ENCODE data around the gene STARD13.
"Not testable (repeated sequence)": the region's sequence is repeated elsewhere in the genome, so short reads cannot be mapped to it uniquely, and the experiment has no call there.

STARD13 gene

GRCh38 chr13:33244907-33245287, 40.7 kb downstream of the STARD13 start:
- DNase-seq (ENCODE audit: low read depth in 1 of 2, low spot score in 1 of 2), result no peak
- H3K4me3 ChIP-seq (replicated peaks; ENCODE audit: insufficient read depth, low read length), result no peak overlapping the region
- no peaks in the 10 kb centered on the region for H3K27me3 ChIP-seq (ENCODE audit: insufficient read depth, poor library complexity, severe bottlenecking)
- no peak for TF ChIP-seq REST (IDR thresholded peaks at IDR 0.05; ENCODE audit: insufficient replicate concordance, low read depth)
- no peak for TF ChIP-seq GABPA (IDR thresholded peaks at IDR 0.05; ENCODE audit: low read depth)
- H3K27ac ChIP-seq (replicated peaks), result no peak overlapping the region

GRCh38 chr13:33244210-33244906, 41.2 kb downstream of the STARD13 start:
- DNase-seq (ENCODE audit: low read depth in 1 of 2, low spot score in 1 of 2), result no peak
- no peak overlapping the region for H3K27ac ChIP-seq (replicated peaks)

GRCh38 chr13:33242984-33243617, 42.5 kb downstream of the STARD13 start:
- no peak for DNase-seq (ENCODE audit: low read depth in 1 of 2, low spot score in 1 of 2)
- H3K27ac ChIP-seq (replicated peaks), result no peak overlapping the region
- TF ChIP-seq POLR2AphosphoS5 (IDR thresholded peaks at IDR 0.05; ENCODE audit: low read depth) (no peak), GABPA (IDR thresholded peaks at IDR 0.05; ENCODE audit: low read depth) (no peak), REST (IDR thresholded peaks at IDR 0.05; ENCODE audit: insufficient replicate concordance, low read depth) (no peak), CTCF (IDR thresholded peaks at IDR 0.05; ENCODE audit: insufficient read depth, low read length) (no peak), SPI1 (IDR thresholded peaks at IDR 0.05; ENCODE audit: borderline replicate concordance, low read depth) (no peak)
- H3K27me3 ChIP-seq (ENCODE audit: insufficient read depth, poor library complexity, severe bottlenecking), result no peaks in the 10 kb centered on the region
- H3K4me3 ChIP-seq (replicated peaks; ENCODE audit: insufficient read depth, low read length), result no peak overlapping the region

More at GRCh38 chr13:33244210-33244906, 41.2 kb downstream of the STARD13 start:
- TF ChIP-seq CTCF (IDR thresholded peaks at IDR 0.05; ENCODE audit: insufficient read depth, low read length) (no peak), POLR2AphosphoS5 (IDR thresholded peaks at IDR 0.05; ENCODE audit: low read depth) (no peak), REST (IDR thresholded peaks at IDR 0.05; ENCODE audit: insufficient replicate concordance, low read depth) (no peak), GABPA (IDR thresholded peaks at IDR 0.05; ENCODE audit: low read depth) (no peak)
- Histone ChIP-seq H3K27me3 (ENCODE audit: insufficient read depth, poor library complexity, severe bottlenecking) (no peaks in the 10 kb centered on the region), H3K4me3 (replicated peaks; ENCODE audit: insufficient read depth, low read length) (no peak overlapping the region)

GRCh38 chr13:33242372-33242771, 43.2 kb downstream of the STARD13 start:
- not testable (repeated sequence) for DNase-seq (ENCODE audit: low read depth in 1 of 2, low spot score in 1 of 2); H3K4me3 ChIP-seq (replicated peaks; ENCODE audit: insufficient read depth, low read length); H3K27me3 ChIP-seq (ENCODE audit: insufficient read depth, poor library complexity, severe bottlenecking); H3K27ac ChIP-seq (replicated peaks)
